OCI-LY1 (cell line): ENCODE measurements around the gene RGS17.

Experiments
- H2AFZ ChIP-seq: fragments of 200-600 bp; sonication (generic), shearing (Covaris generic); 2 replicates; pipeline ENCODE4 v1.6.0; 2014; ENCODE audit warnings: antibody characterized with exemption, mild to moderate bottlenecking, low read length
- H3F3A ChIP-seq: fragments of 200-600 bp; sonication (generic), shearing (Covaris generic); 2 replicates; pipeline ENCODE4 v1.6.0; 2014; ENCODE audit warnings: mild to moderate bottlenecking, antibody characterized with exemption, low read length, moderate library complexity; ENCODE audit not compliant: insufficient read depth
- H3K27ac ChIP-seq: fragments of 200-600 bp; sonication (generic); 2 replicates; pipeline ENCODE4 v1.5.1; 2014; ENCODE audit warnings: low read length, mixed run types, mild to moderate bottlenecking, low read depth; ENCODE audit not compliant: poor library complexity, severe bottlenecking
- H3K27me3 ChIP-seq: fragments of 200-600 bp; sonication (generic); 2 replicates; pipeline ENCODE4 v1.6.0; 2014; ENCODE audit warnings: antibody characterized with exemption, mild to moderate bottlenecking, low read length, moderate library complexity; ENCODE audit not compliant: insufficient read depth
- H3K36me3 ChIP-seq: fragments of 200-600 bp; sonication (generic); 2 replicates; pipeline ENCODE4 v1.6.1; 2014; ENCODE audit warnings: mild to moderate bottlenecking, antibody characterized with exemption, low read length, moderate library complexity, mixed read lengths; ENCODE audit not compliant: insufficient read depth
- H3K4me1 ChIP-seq: fragments of 200-600 bp; sonication (generic); 2 replicates; pipeline ENCODE4 v1.5.1; 2014; ENCODE audit warnings: mild to moderate bottlenecking, low read length, moderate library complexity; ENCODE audit not compliant: insufficient read depth, severe bottlenecking
- H3K4me2 ChIP-seq: fragments of 200-600 bp; sonication (generic), shearing (Covaris generic); 2 replicates; pipeline ENCODE4 v1.6.1; 2014; ENCODE audit warnings: low read length
- H3K4me3 ChIP-seq: fragments of 200-600 bp; sonication (generic); 2 replicates; pipeline ENCODE4 v1.5.1; 2014; ENCODE audit warnings: low read length, low read depth, mild to moderate bottlenecking, mixed read lengths; ENCODE audit not compliant: poor library complexity, severe bottlenecking
- H3K79me2 ChIP-seq: fragments of 200-600 bp; shearing (Covaris generic); 2 replicates; pipeline ENCODE4 v1.6.1; 2016; ENCODE audit warnings: mixed run types, low read length, mixed read lengths; ENCODE audit not compliant: insufficient read depth
- H3K9ac ChIP-seq: fragments of 200-600 bp; sonication (generic), shearing (Covaris generic); 2 replicates; pipeline ENCODE4 v1.6.1; 2014; ENCODE audit warnings: mild to moderate bottlenecking, low read length, mixed read lengths
- H3K9me2 ChIP-seq: fragments of 200-600 bp; sonication (generic), shearing (Covaris generic); 2 replicates; pipeline ENCODE4 v1.6.1; 2014; ENCODE audit warnings: low read depth, mild to moderate bottlenecking, low read length, mixed read lengths
- H3K9me3 ChIP-seq: fragments of 200-600 bp; shearing (Covaris generic); 2 replicates; pipeline ENCODE4 v1.6.1; 2014; ENCODE audit warnings: low read length, mixed read lengths
- H4K20me1 ChIP-seq: fragments of 200-600 bp; sonication (generic), shearing (Covaris generic); 2 replicates; pipeline ENCODE4 v1.6.0; 2016; ENCODE audit warnings: mild to moderate bottlenecking, low read length; ENCODE audit not compliant: insufficient read depth
- EZH2 ChIP-seq: fragments of 200-600 bp; sonication (generic), shearing (Covaris generic); IDR thresholded peaks from 2 replicates; pipeline ENCODE4 v1.8.0; 2017; ENCODE audit warnings: borderline replicate concordance, mixed run types, mild to moderate bottlenecking, antibody characterized with exemption, low read length, moderate library complexity, mixed read lengths
- TF ChIP-seq, protein P1 (sequence below): fragments of 200-600 bp; sonication (generic), shearing (Covaris generic); IDR thresholded peaks from 2 replicates; pipeline ENCODE4 v1.5.1; 2017; ENCODE audit warnings: mild to moderate bottlenecking, antibody characterized with exemption, low read length, moderate library complexity, mixed read lengths

The RGS17 gene

GRCh38 chr6:153084393-153084792, 46.7 kb downstream of the RGS17 start:
- Histone ChIP-seq H3K4me2 (no peak overlapping the region), H3K27ac (no peak overlapping the region), H3K9me3 (no peaks in the 10 kb centered on the region), H3K79me2 (no peaks in the 10 kb centered on the region), H4K20me1 (no peaks in the 10 kb centered on the region), H3K36me3 (no peaks in the 10 kb centered on the region), H2AFZ (no peak overlapping the region), H3F3A (no peaks in the 10 kb centered on the region), H3K9me2 (no peaks in the 10 kb centered on the region), H3K4me1 (no peaks in the 10 kb centered on the region), H3K4me3 (no peak overlapping the region), H3K27me3 (no peaks in the 10 kb centered on the region), H3K9ac (no peak overlapping the region)
- TF ChIP-seq, protein P1, sequence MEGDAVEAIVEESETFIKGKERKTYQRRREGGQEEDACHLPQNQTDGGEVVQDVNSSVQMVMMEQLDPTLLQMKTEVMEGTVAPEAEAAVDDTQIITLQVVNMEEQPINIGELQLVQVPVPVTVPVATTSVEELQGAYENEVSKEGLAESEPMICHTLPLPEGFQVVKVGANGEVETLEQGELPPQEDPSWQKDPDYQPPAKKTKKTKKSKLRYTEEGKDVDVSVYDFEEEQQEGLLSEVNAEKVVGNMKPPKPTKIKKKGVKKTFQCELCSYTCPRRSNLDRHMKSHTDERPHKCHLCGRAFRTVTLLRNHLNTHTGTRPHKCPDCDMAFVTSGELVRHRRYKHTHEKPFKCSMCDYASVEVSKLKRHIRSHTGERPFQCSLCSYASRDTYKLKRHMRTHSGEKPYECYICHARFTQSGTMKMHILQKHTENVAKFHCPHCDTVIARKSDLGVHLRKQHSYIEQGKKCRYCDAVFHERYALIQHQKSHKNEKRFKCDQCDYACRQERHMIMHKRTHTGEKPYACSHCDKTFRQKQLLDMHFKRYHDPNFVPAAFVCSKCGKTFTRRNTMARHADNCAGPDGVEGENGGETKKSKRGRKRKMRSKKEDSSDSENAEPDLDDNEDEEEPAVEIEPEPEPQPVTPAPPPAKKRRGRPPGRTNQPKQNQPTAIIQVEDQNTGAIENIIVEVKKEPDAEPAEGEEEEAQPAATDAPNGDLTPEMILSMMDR, result no peak
- TF ChIP-seq EZH2, result no peak

GRCh38 chr6:153083869-153084268, 47.2 kb downstream of the RGS17 start:
- Histone ChIP-seq H3F3A (no peaks in the 10 kb centered on the region), H3K79me2 (no peaks in the 10 kb centered on the region), H3K4me1 (no peaks in the 10 kb centered on the region), H2AFZ (no peak overlapping the region), H3K36me3 (no peaks in the 10 kb centered on the region), H3K4me3 (no peak overlapping the region), H4K20me1 (no peaks in the 10 kb centered on the region), H3K9me3 (no peaks in the 10 kb centered on the region), H3K9ac (no peak overlapping the region), H3K27me3 (no peaks in the 10 kb centered on the region), H3K9me2 (no peaks in the 10 kb centered on the region), H3K4me2 (no peak overlapping the region), H3K27ac (no peak overlapping the region)
- TF ChIP-seq, protein P1, result no peak
- TF ChIP-seq EZH2, result no peak

GRCh38 chr6:153081914-153082313, 49.2 kb downstream of the RGS17 start:
- TF ChIP-seq EZH2, result no peak
- TF ChIP-seq, protein P1, result no peak
- Histone ChIP-seq H3K79me2 (no peaks in the 10 kb centered on the region), H3K9me3 (no peaks in the 10 kb centered on the region), H3K27me3 (no peaks in the 10 kb centered on the region), H2AFZ (no peak overlapping the region), H3K9ac (no peak overlapping the region), H3K4me1 (no peaks in the 10 kb centered on the region), H3K4me2 (no peak overlapping the region), H3K9me2 (no peaks in the 10 kb centered on the region), H4K20me1 (no peaks in the 10 kb centered on the region), H3F3A (no peaks in the 10 kb centered on the region), H3K27ac (no peak overlapping the region), H3K36me3 (no peaks in the 10 kb centered on the region), H3K4me3 (no peak overlapping the region)
